Upper lobe of left lung (tissue), 6 donors: Measurements from ENCODE around the gene PACSIN1. TPM values are rescaled to one million over a fixed set of nuclear protein-coding genes. Genes with fewer than 3 reads are reported as not detected.

Experiments used
- ATAC-seq, 2 donors: fragments of 200-7000 bp; cut with Tn5 transposase; one replicate each; pipeline ENCODE4 v1.9.1; 2022; ENCODE audit warnings: mild to moderate bottlenecking in 2 of 2, moderate library complexity in 2 of 2; ENCODE audit not compliant: low FRiP score in 2 of 2
- DNase-seq, 2 donors: peaks; one replicate each; pipeline ENCODE4 v3.0.0-alpha.2; 2019 to 2020
- H3K27ac ChIP-seq, 4 donors: fragments of 200-600 bp; sonication (generic); one replicate each; pipeline ENCODE4 v1.5.1; 2016 to 2019
- H3K27me3 ChIP-seq, 4 donors: fragments of 200-600 bp; sonication (generic); one replicate each; pipeline ENCODE4 v1.5.1; 2017 to 2019
- H3K36me3 ChIP-seq, 4 donors: fragments of 200-600 bp; sonication (generic); one replicate each; pipeline ENCODE4 v1.5.1; 2016 to 2019
- H3K4me1 ChIP-seq, 4 donors: fragments of 200-600 bp; sonication (generic); one replicate each; pipeline ENCODE4 v1.5.1; 2018 to 2019
- H3K4me3 ChIP-seq, 4 donors: fragments of 200-600 bp; sonication (generic); one replicate each; pipeline ENCODE4 v1.5.1; 2017 to 2019; ENCODE audit warnings: mild to moderate bottlenecking in 2 of 4, moderate library complexity in 1 of 4
- H3K9me3 ChIP-seq, 4 donors: fragments of 200-600 bp; sonication (generic); one replicate each; pipeline ENCODE4 v1.5.1; 2018 to 2019
- CTCF ChIP-seq, 6 experiments: fragments of 450-650 bp in 4 of 6; fragments of 200-600 bp in 2 of 6; sonication (generic) in 2 of 6; IDR thresholded peaks; one replicate each; pipeline ENCODE4 v1.5.1; 2016 to 2019; ENCODE audit warnings: antibody characterized with exemption in 6 of 6
- EP300 ChIP-seq, 4 donors: sonication (generic); formaldehyde crosslinking; IDR thresholded peaks; one replicate each; pipeline ENCODE4 v1.5.1; 2017; ENCODE audit warnings: antibody characterized with exemption in 4 of 4, control low read depth in 2 of 4
- POLR2A ChIP-seq, 4 donors: fragments of 450-650 bp; IDR thresholded peaks; one replicate each; pipeline ENCODE4 v1.5.1; 2016 to 2017; ENCODE audit warnings: antibody characterized with exemption in 4 of 4, mild to moderate bottlenecking in 2 of 4
- POLR2AphosphoS5 ChIP-seq, 2 donors: sonication (generic); formaldehyde crosslinking; IDR thresholded peaks; one replicate each; pipeline ENCODE4 v1.5.1; 2017; ENCODE audit warnings: antibody characterized with exemption in 2 of 2
- WGBS, 2 donors: methylation state at CpG; one replicate each; pipeline ENCODE4 v1.1.5; 2017 to 2018; 5-methylcytosine and 5-hydroxymethylcytosine counted together
- total RNA-seq, 6 donors: library from RNA; depleted of rRNA in 4 of 6; stranded (reverse); fragments of >200 nt in 4 of 6; gene quantifications; one replicate each; pipeline versions ENCODE4 v1.1.0 to v1.2.1, GENCODE V29; 2016 to 2021
- donor health status: DM: no; HTN: no; CAD: no; lungs with moderate emphysema.
- donor health status: DM: no; HTN: yes; CAD: no; lungs with severe emphysema.

Gene PACSIN1
- total RNA-seq, 6 donors from 2014 or later: 0.06 to 3.0 (median 0.17) TPM; not detected in 3

- peaks cover 0 to 18% (median 9%) of the 10 kb centered on the region in 4 donors for H3K27me3 ChIP-seq
- 20 to 38% methylated on average over 5 to 6 of the region's 6 CpGs for WGBS, 2 donors
- H3K9me3 ChIP-seq: no peaks in the 10 kb centered on the region
- ATAC-seq (peak in 1 of 2 donors; percentile 14), DNase-seq (peak in 1 of 2 donors; percentile 24)
- TF ChIP-seq CTCF (IDR thresholded peaks at IDR 0.05): no peak
- H3K36me3 ChIP-seq: no peaks in the 10 kb centered on the region
- peaks cover 10 to 15% (median 12%) of the 10 kb centered on the region in 4 donors for H3K4me1 ChIP-seq
- H3K27ac ChIP-seq: no peak overlapping the region
- no peak overlapping the region for H3K4me3 ChIP-seq
Observed at GRCh38 chr6:34462551-34462971, 3.3 kb upstream of the PACSIN1 start.

DNA sequence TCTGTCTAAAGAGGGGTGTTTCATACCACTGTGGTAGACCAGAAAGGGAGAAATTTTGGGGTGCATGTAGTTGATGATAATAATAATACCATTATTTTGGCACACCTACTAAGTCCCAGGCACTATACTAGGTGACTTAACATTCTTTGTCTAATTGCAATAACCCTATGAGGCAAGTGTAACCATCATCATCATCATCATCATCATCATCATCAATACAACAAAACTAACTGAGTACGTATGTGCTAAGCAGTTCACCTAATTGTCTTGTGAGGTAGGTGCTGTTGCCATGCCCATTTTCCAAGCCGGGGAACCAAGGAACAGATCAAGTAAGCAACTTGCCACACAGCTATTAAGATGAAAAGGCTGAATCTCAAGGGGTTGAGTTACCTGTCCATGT lies 2.6 kb upstream of the PACSIN1 start:
- ATAC-seq (no peak), DNase-seq (no peak)
- Histone ChIP-seq H3K27me3 (peaks cover 0 to 18% (median 9%) of the 10 kb centered on the region in 4 donors), H3K4me3 (no peak overlapping the region), H3K27ac (no peak overlapping the region), H3K36me3 (no peaks in the 10 kb centered on the region), H3K9me3 (no peaks in the 10 kb centered on the region), H3K4me1 (peaks cover 10 to 15% (median 12%) of the 10 kb centered on the region in 4 donors)
- TF ChIP-seq EP300 (IDR thresholded peaks at IDR 0.05): no peak
- TF ChIP-seq CTCF (IDR thresholded peaks at IDR 0.05): no peak
- TF ChIP-seq POLR2AphosphoS5 (IDR thresholded peaks at IDR 0.05): no peak
- TF ChIP-seq POLR2A (IDR thresholded peaks at IDR 0.05): no peak
- WGBS, 2 donors: 90 to 93% methylated on average over 2 of the region's 2 CpGs

DNA sequence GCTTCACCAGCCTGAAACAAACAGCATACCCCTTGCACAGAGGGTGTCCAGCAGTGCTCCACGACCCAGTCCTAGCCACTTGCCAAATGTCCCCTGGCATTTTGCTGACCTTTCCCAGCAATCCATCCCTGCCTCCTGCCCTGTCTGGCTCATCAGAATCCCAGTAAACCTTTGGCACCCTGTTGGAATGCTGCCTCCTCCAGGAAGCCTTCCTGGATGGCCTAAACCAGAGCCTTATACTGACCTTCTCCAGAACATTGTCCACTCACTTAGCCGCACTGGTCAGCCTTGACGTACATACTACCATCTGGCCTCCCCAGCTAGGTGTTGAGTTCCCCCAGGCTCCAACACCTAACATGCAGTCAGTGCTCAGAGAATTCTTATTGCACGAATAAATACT lies 2.0 kb upstream of the PACSIN1 start:
- WGBS, 2 donors: 58 to 64% methylated on average over 4 of the region's 4 CpGs
- no peak for ATAC-seq

DNA sequence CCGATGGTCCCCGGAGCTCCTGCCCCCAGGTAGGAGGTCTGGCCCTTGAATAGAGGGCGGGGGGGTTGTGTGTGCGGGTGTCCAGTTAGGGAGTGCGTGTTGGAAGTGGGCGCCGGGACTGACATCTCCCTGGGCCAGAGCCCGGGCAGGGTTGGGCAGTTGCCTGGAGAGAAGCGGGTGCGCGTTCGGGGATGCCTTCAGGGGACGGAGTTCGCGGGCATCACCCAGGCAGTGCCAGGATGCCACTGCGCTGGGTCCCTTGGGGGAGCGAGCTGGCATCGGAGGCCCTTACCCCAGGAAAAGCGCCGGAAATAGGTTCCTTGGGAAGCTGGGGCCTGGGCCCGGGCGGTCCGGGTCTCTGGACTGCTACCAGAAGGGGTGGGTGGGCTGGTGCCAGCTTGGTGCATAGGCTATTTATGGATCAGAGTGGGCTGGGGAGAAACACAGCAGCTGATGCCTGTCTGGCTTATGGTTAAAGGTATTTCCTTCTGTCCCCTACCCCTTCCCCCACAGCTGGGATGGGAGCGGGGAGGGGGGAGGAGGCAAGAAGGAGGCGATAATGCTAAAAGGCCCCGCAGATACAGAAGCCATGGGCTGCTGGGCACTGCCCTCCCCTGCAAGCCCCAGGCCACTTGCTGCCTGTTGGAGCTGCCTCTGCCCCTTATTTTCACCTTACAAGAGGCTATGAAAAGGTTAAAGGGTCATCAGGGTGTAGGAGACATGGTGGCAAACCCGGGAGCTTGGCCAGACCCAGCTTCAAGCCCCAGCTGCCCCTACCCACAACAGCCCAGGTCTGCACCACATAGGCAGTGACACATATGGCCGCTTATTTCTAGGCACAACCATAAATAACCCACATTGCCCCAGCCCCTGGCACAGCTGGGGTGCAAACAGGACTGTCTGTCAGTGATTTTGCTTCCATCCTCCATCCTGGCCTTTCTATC lies 638 bp downstream of the PACSIN1 start:
- peak in 1 of 2 donors; percentile 66 for DNase-seq
- H3K4me3 ChIP-seq: peak overlapping the region in 3 of 4 donors; percentile 32 to 49 (median 45)
- H3K36me3 ChIP-seq: no peaks in the 10 kb centered on the region
- TF ChIP-seq POLR2A (IDR thresholded peaks at IDR 0.05) (no peak), POLR2AphosphoS5 (IDR thresholded peaks at IDR 0.05) (no peak), CTCF (IDR thresholded peaks at IDR 0.05) (no peak), EP300 (IDR thresholded peaks at IDR 0.05) (no peak)
- peaks cover 10 to 15% (median 12%) of the 10 kb centered on the region in 4 donors for H3K4me1 ChIP-seq
- H3K9me3 ChIP-seq: no peaks in the 10 kb centered on the region
- no peak overlapping the region for H3K27ac ChIP-seq
- no peak for ATAC-seq
- WGBS, 2 donors: 39 to 50% methylated on average over 9 to 28 of the region's 28 CpGs
- H3K27me3 ChIP-seq: peaks cover 0 to 18% (median 9%) of the 10 kb centered on the region in 4 donors

More for the DNA sequence above, 2.0 kb upstream of the PACSIN1 start:
- TF ChIP-seq POLR2AphosphoS5 (IDR thresholded peaks at IDR 0.05): no peak
- no peak for TF ChIP-seq EP300 (IDR thresholded peaks at IDR 0.05)
- no peak for TF ChIP-seq CTCF (IDR thresholded peaks at IDR 0.05)
- TF ChIP-seq POLR2A (IDR thresholded peaks at IDR 0.05): no peak
- DNase-seq: no peak
- Histone ChIP-seq H3K27me3 (peaks cover 0 to 18% (median 9%) of the 10 kb centered on the region in 4 donors), H3K27ac (no peak overlapping the region), H3K36me3 (no peaks in the 10 kb centered on the region), H3K4me3 (no peak overlapping the region), H3K4me1 (peaks cover 10 to 15% (median 12%) of the 10 kb centered on the region in 4 donors), H3K9me3 (no peaks in the 10 kb centered on the region)
